Measurements from ENCODE around the gene TRPM3.

The TRPM3 gene

DNA sequence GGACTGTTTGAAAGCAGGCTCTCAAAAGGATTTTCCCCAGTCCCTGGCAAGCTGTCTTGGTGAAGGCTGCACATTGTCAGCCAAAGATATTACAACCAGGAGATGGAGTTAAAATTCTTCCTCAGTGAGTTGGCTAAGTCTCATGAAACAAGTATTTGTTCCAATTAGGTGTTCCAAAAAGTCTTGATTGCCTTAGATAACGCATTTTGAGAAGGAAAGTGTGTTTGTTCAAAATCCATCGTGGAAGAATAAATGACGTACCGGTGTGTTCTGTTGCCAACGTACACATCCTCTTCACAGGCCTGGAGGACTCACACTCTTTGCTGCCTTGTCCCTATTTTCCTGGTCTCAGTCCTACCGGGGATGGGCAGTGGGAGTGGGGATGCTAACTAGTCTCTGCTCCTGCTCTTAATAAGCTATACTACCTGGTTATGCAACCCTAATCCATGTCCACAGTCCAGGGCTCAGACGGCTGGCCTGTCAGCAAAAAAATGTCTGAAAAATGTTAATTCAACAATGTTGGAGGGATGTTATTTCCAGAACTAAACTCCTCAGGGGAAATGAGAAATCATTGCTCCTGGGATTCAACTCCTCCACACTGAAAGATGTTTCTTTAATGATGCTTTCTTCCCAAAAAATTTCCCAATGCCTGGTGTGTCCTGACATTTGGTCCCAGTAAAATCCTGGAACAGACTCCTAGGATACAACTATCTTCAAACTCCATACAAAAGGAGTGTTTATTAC is 531.7 kb downstream of the TRPM3 start:
- H3K9me3 ChIP-seq (ENCODE audit: control insufficient read depth in 1 of 2, low read length in 2 of 2), result no peaks in the 10 kb centered on the region
- H3K9ac ChIP-seq (ENCODE audit: low read depth in 1 of 2, low read length in 2 of 2), result no peak overlapping the region
- no peak overlapping the region for H3K4me3 ChIP-seq (ENCODE audit: low read depth in 1 of 2, low read length in 2 of 2)
- no peaks in the 10 kb centered on the region for H3K27me3 ChIP-seq (ENCODE audit: control insufficient read depth in 1 of 2, insufficient read depth in 2 of 2, low read length in 2 of 2)
- H3K36me3 ChIP-seq (ENCODE audit: control insufficient read depth in 1 of 2, insufficient read depth in 2 of 2, low read length in 2 of 2), result no peaks in the 10 kb centered on the region
- peaks cover 0 to 5% of the 10 kb centered on the region in 2 donors for H3K4me1 ChIP-seq (ENCODE audit: control insufficient read depth in 1 of 2, insufficient read depth in 2 of 2, low read length in 2 of 2)
- H3K27ac ChIP-seq (ENCODE audit: low read depth, low read length), result no peak overlapping the region

GRCh38 chr9:70588999-70589398 is 532.4 kb downstream of the TRPM3 start:
- H3K27ac ChIP-seq (ENCODE audit: low read depth, low read length), result no peak overlapping the region
- H3K9ac ChIP-seq (ENCODE audit: low read depth in 1 of 2, low read length in 2 of 2), result no peak overlapping the region
- no peaks in the 10 kb centered on the region for H3K27me3 ChIP-seq (ENCODE audit: control insufficient read depth in 1 of 2, insufficient read depth in 2 of 2, low read length in 2 of 2)
- H3K9me3 ChIP-seq (ENCODE audit: control insufficient read depth in 1 of 2, low read length in 2 of 2), result no peaks in the 10 kb centered on the region
- no peak overlapping the region for H3K4me3 ChIP-seq (ENCODE audit: low read depth in 1 of 2, low read length in 2 of 2)
- H3K4me1 ChIP-seq (ENCODE audit: control insufficient read depth in 1 of 2, insufficient read depth in 2 of 2, low read length in 2 of 2), result peaks cover 0 to 5% of the 10 kb centered on the region in 2 donors
- no peaks in the 10 kb centered on the region for H3K36me3 ChIP-seq (ENCODE audit: control insufficient read depth in 1 of 2, insufficient read depth in 2 of 2, low read length in 2 of 2)

- Histone ChIP-seq H3K9me3 (ENCODE audit: control insufficient read depth in 1 of 2, low read length in 2 of 2) (no peaks in the 10 kb centered on the region), H3K4me1 (ENCODE audit: control insufficient read depth in 1 of 2, insufficient read depth in 2 of 2, low read length in 2 of 2) (peaks cover 0 to 5% of the 10 kb centered on the region in 2 donors), H3K4me3 (ENCODE audit: low read depth in 1 of 2, low read length in 2 of 2) (no peak overlapping the region), H3K36me3 (ENCODE audit: control insufficient read depth in 1 of 2, insufficient read depth in 2 of 2, low read length in 2 of 2) (no peaks in the 10 kb centered on the region), H3K27me3 (ENCODE audit: control insufficient read depth in 1 of 2, insufficient read depth in 2 of 2, low read length in 2 of 2) (no peaks in the 10 kb centered on the region), H3K9ac (ENCODE audit: low read depth in 1 of 2, low read length in 2 of 2) (no peak overlapping the region), H3K27ac (ENCODE audit: low read depth, low read length) (no peak overlapping the region)
Observed at GRCh38 chr9:70588381-70588780, 533.0 kb downstream of the TRPM3 start.

- Histone ChIP-seq H3K36me3 (ENCODE audit: control insufficient read depth in 1 of 2, insufficient read depth in 2 of 2, low read length in 2 of 2) (no peaks in the 10 kb centered on the region), H3K9me3 (ENCODE audit: control insufficient read depth in 1 of 2, low read length in 2 of 2) (no peaks in the 10 kb centered on the region), H3K4me1 (ENCODE audit: control insufficient read depth in 1 of 2, insufficient read depth in 2 of 2, low read length in 2 of 2) (peaks cover 0 to 5% of the 10 kb centered on the region in 2 donors), H3K9ac (ENCODE audit: low read depth in 1 of 2, low read length in 2 of 2) (no peak overlapping the region), H3K27me3 (ENCODE audit: control insufficient read depth in 1 of 2, insufficient read depth in 2 of 2, low read length in 2 of 2) (no peaks in the 10 kb centered on the region), H3K4me3 (ENCODE audit: low read depth in 1 of 2, low read length in 2 of 2) (no peak overlapping the region), H3K27ac (ENCODE audit: low read depth, low read length) (peak overlapping the region; percentile 45)
Observed at GRCh38 chr9:70587201-70587600, 534.2 kb downstream of the TRPM3 start.

DNA sequence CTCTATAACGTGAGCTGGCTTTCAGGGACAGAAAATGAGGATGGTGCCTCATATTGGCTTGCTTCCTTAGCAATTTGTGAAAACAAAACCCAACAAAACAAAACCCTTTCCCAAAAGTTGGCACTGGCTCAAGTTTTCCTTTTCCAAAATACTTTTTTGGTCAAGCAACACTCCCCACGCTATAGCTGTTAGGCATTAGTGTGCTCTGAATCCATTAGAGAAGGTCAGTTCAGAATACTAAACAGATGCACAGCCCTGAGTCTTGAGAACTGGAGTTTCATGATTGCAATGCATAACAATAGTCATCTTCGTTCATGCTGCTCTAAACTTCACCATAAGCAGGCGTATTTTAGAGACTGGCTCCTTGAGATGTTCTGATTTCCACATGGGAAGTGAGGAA is 534.9 kb downstream of the TRPM3 start:
- Histone ChIP-seq H3K4me1 (ENCODE audit: control insufficient read depth in 1 of 2, insufficient read depth in 2 of 2, low read length in 2 of 2) (peaks cover 0 to 5% of the 10 kb centered on the region in 2 donors), H3K9me3 (ENCODE audit: control insufficient read depth in 1 of 2, low read length in 2 of 2) (no peaks in the 10 kb centered on the region), H3K27ac (ENCODE audit: low read depth, low read length) (peak overlapping the region; percentile 45), H3K9ac (ENCODE audit: low read depth in 1 of 2, low read length in 2 of 2) (no peak overlapping the region), H3K36me3 (ENCODE audit: control insufficient read depth in 1 of 2, insufficient read depth in 2 of 2, low read length in 2 of 2) (no peaks in the 10 kb centered on the region), H3K27me3 (ENCODE audit: control insufficient read depth in 1 of 2, insufficient read depth in 2 of 2, low read length in 2 of 2) (no peaks in the 10 kb centered on the region), H3K4me3 (ENCODE audit: low read depth in 1 of 2, low read length in 2 of 2) (no peak overlapping the region)

- H3K36me3 ChIP-seq (ENCODE audit: control insufficient read depth in 1 of 2, insufficient read depth in 2 of 2, low read length in 2 of 2), result no peaks in the 10 kb centered on the region
- no peak overlapping the region for H3K4me3 ChIP-seq (ENCODE audit: low read depth in 1 of 2, low read length in 2 of 2)
- no peaks in the 10 kb centered on the region for H3K27me3 ChIP-seq (ENCODE audit: control insufficient read depth in 1 of 2, insufficient read depth in 2 of 2, low read length in 2 of 2)
- H3K9me3 ChIP-seq (ENCODE audit: control insufficient read depth in 1 of 2, low read length in 2 of 2), result no peaks in the 10 kb centered on the region
- H3K27ac ChIP-seq (ENCODE audit: low read depth, low read length), result no peak overlapping the region
- peaks cover 9 to 10% of the 10 kb centered on the region in 2 donors for H3K4me1 ChIP-seq (ENCODE audit: control insufficient read depth in 1 of 2, insufficient read depth in 2 of 2, low read length in 2 of 2)
- no peak overlapping the region for H3K9ac ChIP-seq (ENCODE audit: low read depth in 1 of 2, low read length in 2 of 2)
Observed at GRCh38 chr9:70581955-70582350, 539.5 kb downstream of the TRPM3 start.

GRCh38 chr9:70581214-70581954 is 540.0 kb downstream of the TRPM3 start:
- Histone ChIP-seq H3K9ac (ENCODE audit: low read depth in 1 of 2, low read length in 2 of 2) (no peak overlapping the region), H3K36me3 (ENCODE audit: control insufficient read depth in 1 of 2, insufficient read depth in 2 of 2, low read length in 2 of 2) (no peaks in the 10 kb centered on the region), H3K4me1 (ENCODE audit: control insufficient read depth in 1 of 2, insufficient read depth in 2 of 2, low read length in 2 of 2) (peaks cover 12% of the 10 kb centered on the region in 2 donors), H3K27me3 (ENCODE audit: control insufficient read depth in 1 of 2, insufficient read depth in 2 of 2, low read length in 2 of 2) (no peaks in the 10 kb centered on the region), H3K4me3 (ENCODE audit: low read depth in 1 of 2, low read length in 2 of 2) (no peak overlapping the region), H3K9me3 (ENCODE audit: control insufficient read depth in 1 of 2, low read length in 2 of 2) (no peaks in the 10 kb centered on the region), H3K27ac (ENCODE audit: low read depth, low read length) (no peak overlapping the region)

- no peak overlapping the region for H3K4me3 ChIP-seq (ENCODE audit: low read depth in 1 of 2, low read length in 2 of 2)
- H3K36me3 ChIP-seq (ENCODE audit: control insufficient read depth in 1 of 2, insufficient read depth in 2 of 2, low read length in 2 of 2), result no peaks in the 10 kb centered on the region
- no peak overlapping the region for H3K9ac ChIP-seq (ENCODE audit: low read depth in 1 of 2, low read length in 2 of 2)
- H3K27me3 ChIP-seq (ENCODE audit: control insufficient read depth in 1 of 2, insufficient read depth in 2 of 2, low read length in 2 of 2), result no peaks in the 10 kb centered on the region
- no peaks in the 10 kb centered on the region for H3K9me3 ChIP-seq (ENCODE audit: control insufficient read depth in 1 of 2, low read length in 2 of 2)
- no peak overlapping the region for H3K27ac ChIP-seq (ENCODE audit: low read depth, low read length)
- H3K4me1 ChIP-seq (ENCODE audit: control insufficient read depth in 1 of 2, insufficient read depth in 2 of 2, low read length in 2 of 2), result peaks cover 12% of the 10 kb centered on the region in 2 donors
Observed at GRCh38 chr9:70580606-70581195, 540.7 kb downstream of the TRPM3 start.

DNA sequence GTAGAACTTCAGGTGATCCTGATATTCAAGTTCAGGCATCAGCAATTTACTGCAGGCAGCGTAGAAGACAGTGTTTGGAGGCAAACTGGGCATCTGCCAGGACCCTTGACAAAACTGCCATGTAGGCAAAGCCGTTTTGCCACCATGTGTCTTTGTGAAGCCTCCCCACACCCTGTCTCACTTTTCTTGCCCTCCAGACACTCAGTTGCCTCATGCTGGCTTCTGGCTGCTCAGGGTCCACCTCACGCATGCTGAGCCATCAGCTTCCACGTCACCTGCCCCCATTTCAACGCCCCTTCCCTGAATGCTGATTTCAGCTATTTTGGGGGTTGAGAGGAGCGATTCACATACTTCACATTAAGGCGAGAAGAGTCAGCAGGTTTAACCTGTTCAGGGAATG is 541.7 kb downstream of the TRPM3 start:
- Histone ChIP-seq H3K9me3 (ENCODE audit: control insufficient read depth in 1 of 2, low read length in 2 of 2) (no peaks in the 10 kb centered on the region), H3K27me3 (ENCODE audit: control insufficient read depth in 1 of 2, insufficient read depth in 2 of 2, low read length in 2 of 2) (no peaks in the 10 kb centered on the region), H3K27ac (ENCODE audit: low read depth, low read length) (no peak overlapping the region), H3K4me3 (ENCODE audit: low read depth in 1 of 2, low read length in 2 of 2) (no peak overlapping the region), H3K4me1 (ENCODE audit: control insufficient read depth in 1 of 2, insufficient read depth in 2 of 2, low read length in 2 of 2) (peaks cover 12% of the 10 kb centered on the region in 2 donors), H3K9ac (ENCODE audit: low read depth in 1 of 2, low read length in 2 of 2) (no peak overlapping the region), H3K36me3 (ENCODE audit: control insufficient read depth in 1 of 2, insufficient read depth in 2 of 2, low read length in 2 of 2) (no peaks in the 10 kb centered on the region)

- peaks cover 12 to 17% of the 10 kb centered on the region in 2 donors for H3K4me1 ChIP-seq (ENCODE audit: control insufficient read depth in 1 of 2, insufficient read depth in 2 of 2, low read length in 2 of 2)
- H3K27ac ChIP-seq (ENCODE audit: low read depth, low read length), result no peak overlapping the region
- no peaks in the 10 kb centered on the region for H3K36me3 ChIP-seq (ENCODE audit: control insufficient read depth in 1 of 2, insufficient read depth in 2 of 2, low read length in 2 of 2)
- no peak overlapping the region for H3K4me3 ChIP-seq (ENCODE audit: low read depth in 1 of 2, low read length in 2 of 2)
- no peaks in the 10 kb centered on the region for H3K9me3 ChIP-seq (ENCODE audit: control insufficient read depth in 1 of 2, low read length in 2 of 2)
- H3K27me3 ChIP-seq (ENCODE audit: control insufficient read depth in 1 of 2, insufficient read depth in 2 of 2, low read length in 2 of 2), result no peaks in the 10 kb centered on the region
- no peak overlapping the region for H3K9ac ChIP-seq (ENCODE audit: low read depth in 1 of 2, low read length in 2 of 2)
Observed at GRCh38 chr9:70578720-70579119, 542.7 kb downstream of the TRPM3 start.

Measured in duodenal mucosa (tissue), 2 donors.